Measurements from ENCODE around the gene BEST1.

Gene BEST1

GRCh38 chr11:61969838-61970662 is 19.9 kb downstream of the BEST1 start:
- no peak for TF ChIP-seq EZH2 (optimal IDR thresholded peaks at IDR 0.05; ENCODE audit: low read depth, low read length)
- TF ChIP-seq CTCF (IDR thresholded peaks at IDR 0.05; ENCODE audit: low read length) = no peak
- TF ChIP-seq EZH2phosphoT487 (IDR thresholded peaks at IDR 0.05; ENCODE audit: low read length) = no peak
- Histone ChIP-seq H3K4me3 (ENCODE audit: low read length) (no peak overlapping the region), H3K27ac (ENCODE audit: low read length) (no peak overlapping the region), H3K27me3 (replicated peaks; ENCODE audit: insufficient read depth, low read length) (no peaks in the 10 kb centered on the region), H3F3A (ENCODE audit: insufficient read depth, low read length) (no peaks in the 10 kb centered on the region), H2AFZ (ENCODE audit: low read length) (no peak overlapping the region), H3K4me2 (ENCODE audit: low read depth, low read length) (no peak overlapping the region), H3K9me3 (replicated peaks; ENCODE audit: insufficient read depth, low read length) (no peaks in the 10 kb centered on the region), H3K9ac (ENCODE audit: low read length) (no peak overlapping the region), H3K9me2 (replicated peaks; ENCODE audit: insufficient read depth, low read length) (no peaks in the 10 kb centered on the region), H3K79me2 (ENCODE audit: low read length) (peaks cover 18% of the 10 kb centered on the region), H3K4me1 (ENCODE audit: low read length) (peaks cover 17% of the 10 kb centered on the region), H3K36me3 (replicated peaks; ENCODE audit: insufficient read depth, low read length) (no peaks in the 10 kb centered on the region), H4K20me1 (ENCODE audit: insufficient read depth, low read length) (no peaks in the 10 kb centered on the region)
- DNase-seq = no peak

- no peaks in the 10 kb centered on the region for H3K27me3 ChIP-seq (replicated peaks; ENCODE audit: insufficient read depth, low read length)
- H3F3A ChIP-seq (ENCODE audit: insufficient read depth, low read length) = no peaks in the 10 kb centered on the region
- no peak overlapping the region for H3K9ac ChIP-seq (ENCODE audit: low read length)
- peak; percentile 21 for DNase-seq
- no peak overlapping the region for H3K4me2 ChIP-seq (ENCODE audit: low read depth, low read length)
- no peak overlapping the region for H3K27ac ChIP-seq (ENCODE audit: low read length)
- H3K9me2 ChIP-seq (replicated peaks; ENCODE audit: insufficient read depth, low read length) = no peaks in the 10 kb centered on the region
- H3K36me3 ChIP-seq (replicated peaks; ENCODE audit: insufficient read depth, low read length) = no peaks in the 10 kb centered on the region
- H3K4me3 ChIP-seq (ENCODE audit: low read length) = no peak overlapping the region
- H4K20me1 ChIP-seq (ENCODE audit: insufficient read depth, low read length) = no peaks in the 10 kb centered on the region
- peaks cover 5% of the 10 kb centered on the region for H3K79me2 ChIP-seq (ENCODE audit: low read length)
- H3K4me1 ChIP-seq (ENCODE audit: low read length) = peaks cover 10% of the 10 kb centered on the region
- H2AFZ ChIP-seq (ENCODE audit: low read length) = no peak overlapping the region
- no peak for TF ChIP-seq EZH2 (optimal IDR thresholded peaks at IDR 0.05; ENCODE audit: low read depth, low read length)
- no peak for TF ChIP-seq CTCF (IDR thresholded peaks at IDR 0.05; ENCODE audit: low read length)
- TF ChIP-seq EZH2phosphoT487 (IDR thresholded peaks at IDR 0.05; ENCODE audit: low read length) = no peak
- H3K9me3 ChIP-seq (replicated peaks; ENCODE audit: insufficient read depth, low read length) = no peaks in the 10 kb centered on the region
These were observed 21.3 kb downstream of the BEST1 start for GRCh38 chr11:61971248-61972111.

GRCh38 chr11:61972112-61972671 is 22.0 kb downstream of the BEST1 start:
- H3K9me3 ChIP-seq (replicated peaks; ENCODE audit: insufficient read depth, low read length) = no peaks in the 10 kb centered on the region
- H3F3A ChIP-seq (ENCODE audit: insufficient read depth, low read length) = no peaks in the 10 kb centered on the region
- no peaks in the 10 kb centered on the region for H3K27me3 ChIP-seq (replicated peaks; ENCODE audit: insufficient read depth, low read length)
- no peaks in the 10 kb centered on the region for H3K9me2 ChIP-seq (replicated peaks; ENCODE audit: insufficient read depth, low read length)
- TF ChIP-seq EZH2phosphoT487 (IDR thresholded peaks at IDR 0.05; ENCODE audit: low read length) (no peak), EZH2 (optimal IDR thresholded peaks at IDR 0.05; ENCODE audit: low read depth, low read length) (no peak), CTCF (IDR thresholded peaks at IDR 0.05; ENCODE audit: low read length) (no peak)
- no peak overlapping the region for H2AFZ ChIP-seq (ENCODE audit: low read length)
- no peaks in the 10 kb centered on the region for H3K36me3 ChIP-seq (replicated peaks; ENCODE audit: insufficient read depth, low read length)
- no peak overlapping the region for H3K9ac ChIP-seq (ENCODE audit: low read length)
- H3K4me1 ChIP-seq (ENCODE audit: low read length) = peaks cover 10% of the 10 kb centered on the region
- no peak overlapping the region for H3K27ac ChIP-seq (ENCODE audit: low read length)
- H3K79me2 ChIP-seq (ENCODE audit: low read length) = no peaks in the 10 kb centered on the region
- H4K20me1 ChIP-seq (ENCODE audit: insufficient read depth, low read length) = no peaks in the 10 kb centered on the region
- DNase-seq = no peak
- H3K4me3 ChIP-seq (ENCODE audit: low read length) = no peak overlapping the region
- H3K4me2 ChIP-seq (ENCODE audit: low read depth, low read length) = no peak overlapping the region
